IMR-90 (cell line): Measurements from ENCODE around the gene CPNE1. TPM values are rescaled to one million over a fixed set of nuclear protein-coding genes. Genes with fewer than 3 reads are reported as not detected.

Experiments used
- ATAC-seq: fragments of 200-7000 bp; cut with Tn5 transposase; 2 replicates; pipeline ENCODE4 v1.9.1; 2020; ENCODE audit warnings: low read depth, mild to moderate bottlenecking, moderate library complexity
- BruUV-seq: library from RNA; stranded (reverse); fragments of 400-500 nt; replicated peaks from 2 replicates; lab custom pipeline; 2021; lab: Mats Ljungman, UMichigan
- CTCF ChIA-PET: fragments of 300-600 bp; formaldehyde crosslinking; extraction: SDS; loops from one replicate; lab custom pipeline; 2021; ENCODE audit warnings: antibody characterized with exemption; lab: Yijun Ruan, JAX
- POLR2A ChIA-PET: fragments of 300-600 bp; sonication (Branson Sonifier 250); formaldehyde crosslinking; loops from one replicate; lab custom pipeline; 2022; ENCODE audit warnings: antibody characterized with exemption; ENCODE audit not compliant: unreplicated experiment; lab: Charles Lee
- DNase-seq: peaks from one replicate; pipeline ENCODE4 v3.0.0; 2013
- H2AFZ ChIP-seq: replicated peaks from 2 replicates; pipeline ENCODE3; 2013; ENCODE audit warnings: low read length, mild to moderate bottlenecking; ENCODE audit not compliant: poor library complexity
- H2AK5ac ChIP-seq: 2 replicates; pipeline ENCODE4 v1.6.1; 2013; ENCODE audit warnings: low read depth, low read length, inconsistent platforms
- H2AK9ac ChIP-seq: replicated peaks from 2 replicates; pipeline ENCODE3; 2013; ENCODE audit warnings: mild to moderate bottlenecking, low read depth, low read length, moderate library complexity; ENCODE audit not compliant: poor library complexity
- H2BK120ac ChIP-seq: 2 replicates; pipeline ENCODE4 v1.6.1; 2013; ENCODE audit warnings: low read depth, low read length, inconsistent platforms
- H2BK15ac ChIP-seq: 3 replicates; pipeline ENCODE4 v1.6.1; 2013; ENCODE audit warnings: low read depth, low read length, inconsistent platforms
- H2BK20ac ChIP-seq: 2 replicates; pipeline ENCODE4 v1.6.1; 2013; ENCODE audit warnings: low read depth, mild to moderate bottlenecking, inconsistent platforms, low read length, moderate library complexity
- H2BK5ac ChIP-seq: 2 replicates; pipeline ENCODE4 v1.6.1; 2013; ENCODE audit warnings: mild to moderate bottlenecking, low read depth, low read length, inconsistent platforms; ENCODE audit not compliant: poor library complexity, severe bottlenecking
- H3K14ac ChIP-seq: replicated peaks from 2 replicates; pipeline ENCODE4 v1.6.1; 2013; ENCODE audit warnings: low read depth, low read length, inconsistent platforms
- H3K18ac ChIP-seq: 2 replicates; pipeline ENCODE4 v1.6.1; 2013; ENCODE audit warnings: low read depth, low read length, control low read depth
- H3K23ac ChIP-seq: 2 replicates; pipeline ENCODE4 v1.6.1; 2013; ENCODE audit warnings: low read depth, low read length, inconsistent platforms
- H3K27ac ChIP-seq: 2 replicates; pipeline ENCODE4 v1.5.1; 2013; ENCODE audit warnings: mild to moderate bottlenecking, control low read depth, low read length; ENCODE audit not compliant: insufficient read depth
- H3K27me3 ChIP-seq: 2 replicates; pipeline ENCODE4 v1.6.1; 2013; ENCODE audit warnings: low read length; ENCODE audit not compliant: control insufficient read depth, insufficient read depth
- H3K36me3 ChIP-seq: 2 replicates; pipeline ENCODE4 v1.6.1; 2013; ENCODE audit warnings: low read length, mixed read lengths; ENCODE audit not compliant: control insufficient read depth, insufficient read depth
- H3K4ac ChIP-seq: 2 replicates; pipeline ENCODE4 v1.6.1; 2013; ENCODE audit warnings: low read depth, low read length, inconsistent platforms
- H3K4me1 ChIP-seq: 2 replicates; pipeline ENCODE4 v1.6.1; 2013; ENCODE audit warnings: low read length, mixed read lengths; ENCODE audit not compliant: control insufficient read depth, insufficient read depth
- H3K4me2 ChIP-seq: 2 replicates; pipeline ENCODE4 v1.6.1; 2013; ENCODE audit warnings: low read depth, mild to moderate bottlenecking, control low read depth, low read length, moderate library complexity
- H3K4me3 ChIP-seq: 2 replicates; pipeline ENCODE4 v1.5.1; 2013; ENCODE audit warnings: low read depth, mild to moderate bottlenecking, control low read depth, low read length, moderate library complexity; ENCODE audit not compliant: insufficient read depth
- H3K56ac ChIP-seq: 2 replicates; pipeline ENCODE4 v1.6.1; 2013; ENCODE audit warnings: low read length, inconsistent platforms; ENCODE audit not compliant: insufficient read depth; ENCODE audit errors: extremely low read depth
- H3K79me1 ChIP-seq, 2 experiments: 2 replicates each; pipeline ENCODE4 v1.6.1; 2013; ENCODE audit warnings: low read length in 2 of 2, inconsistent platforms in 1 of 2, low read depth in 1 of 2
- H3K9ac ChIP-seq: 2 replicates; pipeline ENCODE4 v1.6.1; 2013; ENCODE audit warnings: low read depth, low read length, control low read depth
- H3K9me1 ChIP-seq: 2 replicates; pipeline ENCODE4 v1.6.1; 2013; ENCODE audit warnings: low read length, inconsistent platforms; ENCODE audit not compliant: insufficient read depth
- H3K9me3 ChIP-seq: 2 replicates; pipeline ENCODE4 v1.6.1; 2013; ENCODE audit warnings: low read length; ENCODE audit not compliant: control insufficient read depth, insufficient read depth
- H4K20me1 ChIP-seq: 2 replicates; pipeline ENCODE4 v1.6.1; 2013; ENCODE audit warnings: low read length, inconsistent platforms; ENCODE audit not compliant: insufficient read depth
- H4K5ac ChIP-seq: 2 replicates; pipeline ENCODE4 v1.6.1; 2013; ENCODE audit warnings: mild to moderate bottlenecking, low read depth, low read length, control low read depth
- H4K8ac ChIP-seq, 2 experiments: 2 replicates each; pipeline ENCODE4 v1.6.1; 2013; ENCODE audit warnings: low read depth in 2 of 2, low read length in 2 of 2, control low read depth in 1 of 2, inconsistent platforms in 1 of 2
- H4K91ac ChIP-seq: 2 replicates; pipeline ENCODE4 v1.6.1; 2013; ENCODE audit warnings: low read depth, low read length, inconsistent platforms; ENCODE audit not compliant: insufficient read depth
- BHLHE40 ChIP-seq: fragments of 150-350 bp; IDR thresholded peaks from 2 replicates; pipeline ENCODE4 v1.6.1; 2016; ENCODE audit warnings: mild to moderate bottlenecking, low read depth, low read length
- CEBPB ChIP-seq: IDR thresholded peaks from 2 replicates; pipeline ENCODE4 v1.6.1; 2012; ENCODE audit warnings: low read depth, low read length, improper control_type of control experiment
- FOS ChIP-seq: fragments of 150-350 bp; IDR thresholded peaks from 2 replicates; pipeline ENCODE4 v1.6.1; 2016; ENCODE audit warnings: low read depth, low read length
- MXI1 ChIP-seq: IDR thresholded peaks from 2 replicates; pipeline ENCODE4 v1.6.1; 2012; ENCODE audit warnings: low read depth, mild to moderate bottlenecking, low read length, moderate library complexity, borderline replicate concordance
- POLR2A ChIP-seq: IDR thresholded peaks from 2 replicates; pipeline ENCODE4 v1.6.1; 2012; ENCODE audit warnings: mild to moderate bottlenecking, low read depth, low read length
- RFX5 ChIP-seq: IDR thresholded peaks from 2 replicates; pipeline ENCODE4 v1.8.0; 2012; ENCODE audit warnings: low read depth, mild to moderate bottlenecking, low read length, moderate library complexity
- SMC3 ChIP-seq: fragments of 150-350 bp; IDR thresholded peaks from 2 replicates; pipeline ENCODE4 v1.6.1; 2016; ENCODE audit warnings: low read depth, mild to moderate bottlenecking, antibody characterized with exemption, low read length, moderate library complexity
- WGBS, 2 experiments: methylation state at CpG; one replicate each; pipeline versions ENCODE4 v1.1.5 to v1.1.7; 2013; ENCODE audit warnings: missing lambda C conversion rate in 2 of 2; ENCODE audit not compliant: insufficient read length in 1 of 2; ENCODE audit errors: extremely low coverage in 2 of 2; 5-methylcytosine and 5-hydroxymethylcytosine counted together
- dilution Hi-C: fragments of 300-500 bp; cut with HindIII; formaldehyde crosslinking; loops from one replicate; pipeline ENCODE4 v1.14.3; 2018; ENCODE audit warnings: low sequenced_read_pairs; ENCODE audit not compliant: unreplicated experiment
- in situ Hi-C: fragments of 300-500 bp; cut with MboI; formaldehyde crosslinking; loops from 3 replicates; pipeline ENCODE4 v1.14.3; 2019; ENCODE audit warnings: low sequenced_read_pairs, inconsistent platforms, mixed read lengths
- intact Hi-C: fragments of 100-400 bp; cut with micrococcal nuclease; formaldehyde crosslinking; loops from 2 replicates; pipeline ENCODE4 v1.10.0; 2022
- polyA plus RNA-seq, 3 experiments: library from polyadenylated mRNA; depleted of rRNA; stranded (reverse); fragments of >200 nt; gene quantifications; 2 replicates each; pipeline ENCODE4 v1.2.3, GENCODE V29; 2012; ENCODE audit warnings: low replicate concordance in 1 of 3
- total RNA-seq: library from RNA; depleted of rRNA; stranded (reverse); fragments of >200 nt; gene quantifications from 2 replicates; pipeline ENCODE4 v1.2.3, GENCODE V29; 2012
- TF ChIP-seq, protein P1 (sequence below): fragments of 150-350 bp; IDR thresholded peaks from 2 replicates; pipeline ENCODE4 v1.6.1; 2017; ENCODE audit warnings: mild to moderate bottlenecking, antibody characterized with exemption, low read length, low read depth

CPNE1 gene
- total and polyA plus RNA-seq, 2 of the 4 experiments (the other 2 are of a cell fraction), result 163 to 165 TPM

DNA sequence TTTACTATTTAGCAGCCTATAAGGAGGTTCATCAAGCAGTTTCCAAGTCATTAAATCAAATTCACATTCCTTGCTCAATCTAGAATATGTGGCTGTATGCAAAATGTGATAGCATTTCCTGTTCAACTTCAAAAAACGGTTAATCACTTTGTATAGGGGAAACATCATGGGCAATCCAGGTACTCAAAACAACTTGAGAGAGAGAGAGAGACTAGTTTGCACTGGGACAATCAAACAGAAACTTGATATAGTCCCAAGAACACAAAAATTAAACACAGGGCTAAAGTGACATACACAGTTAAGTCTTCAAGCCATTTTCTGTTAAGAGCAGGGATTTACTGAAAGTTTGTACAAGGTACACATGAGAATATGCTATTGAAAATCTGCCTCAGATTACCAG, 7.4 kb downstream of the CPNE1 start:
- H3K36me3 ChIP-seq, result peaks cover 23% of the 10 kb centered on the region
- no peak overlapping the region for H3K18ac ChIP-seq
- H3K9me3 ChIP-seq, result no peaks in the 10 kb centered on the region
- H3K56ac ChIP-seq, result no peak overlapping the region
- no peak overlapping the region for H2BK120ac ChIP-seq
- POLR2A ChIA-PET, result no interaction called here
- no peak overlapping the region for H3K9ac ChIP-seq
- no peak overlapping the region for H2BK15ac ChIP-seq
- H2AK9ac ChIP-seq, result no peak overlapping the region
- intact Hi-C loops (no loop called here), in situ Hi-C loops (no loop called here), dilution Hi-C loops (no loop called here)
- ATAC-seq (peak; percentile 10; the same call in 1 of the 2 replicates), DNase-seq (peak; percentile 30)
- no CpG with 5 or more reads among the region's 1 CpG for WGBS, 2 experiments
- H3K4me2 ChIP-seq, result peak overlapping the region; percentile 51
- no peak overlapping the region for H3K14ac ChIP-seq
- no peak overlapping the region for H2AFZ ChIP-seq
- CTCF ChIA-PET, result interaction anchor here (0.6 to 0.7 kb wide), 2 partner anchors 89 to 1409 kb away, joined by 4 to 6 read pairs; no protein-coding TSS in a partner anchor
- no peak overlapping the region for H2BK20ac ChIP-seq
- H3K27me3 ChIP-seq, result no peaks in the 10 kb centered on the region
- peaks cover 14% of the 10 kb centered on the region for H3K9me1 ChIP-seq
- H3K79me1 ChIP-seq, result peaks cover 25 to 63% of the 10 kb centered on the region in 2 experiments
- BruUV-seq, result no TSS peak
- H2BK5ac ChIP-seq, result no peak overlapping the region
- no peak overlapping the region for H3K4me3 ChIP-seq
- no peak overlapping the region for H4K91ac ChIP-seq
- TF ChIP-seq CEBPB, result no peak
- TF ChIP-seq BHLHE40, result no peak
- TF ChIP-seq, protein P1, sequence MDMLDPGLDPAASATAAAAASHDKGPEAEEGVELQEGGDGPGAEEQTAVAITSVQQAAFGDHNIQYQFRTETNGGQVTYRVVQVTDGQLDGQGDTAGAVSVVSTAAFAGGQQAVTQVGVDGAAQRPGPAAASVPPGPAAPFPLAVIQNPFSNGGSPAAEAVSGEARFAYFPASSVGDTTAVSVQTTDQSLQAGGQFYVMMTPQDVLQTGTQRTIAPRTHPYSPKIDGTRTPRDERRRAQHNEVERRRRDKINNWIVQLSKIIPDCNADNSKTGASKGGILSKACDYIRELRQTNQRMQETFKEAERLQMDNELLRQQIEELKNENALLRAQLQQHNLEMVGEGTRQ, result no peak
- TF ChIP-seq RFX5, result no peak
- TF ChIP-seq POLR2A, result no peak
- TF ChIP-seq FOS, result no peak
- no peak for TF ChIP-seq MXI1
- no peak for TF ChIP-seq SMC3
- H3K4me1 ChIP-seq, result peaks cover 9% of the 10 kb centered on the region
- H3K27ac ChIP-seq, result no peak overlapping the region
- H4K5ac ChIP-seq, result no peak overlapping the region
- no peak overlapping the region for H3K23ac ChIP-seq
- no peak overlapping the region for H2AK5ac ChIP-seq
- peaks cover 99% of the 10 kb centered on the region for H4K20me1 ChIP-seq
- H4K8ac ChIP-seq, result no peak overlapping the region
- H3K4ac ChIP-seq, result no peak overlapping the region
